Fibroblast of upper back skin (primary cell): ENCODE data around the gene CACNA1A.
A peak's percentile ranks its signal among the peaks of the same experiment; 100 is the strongest.
"Not testable (repeated sequence)": the region's sequence is repeated elsewhere in the genome, so short reads cannot be mapped to it uniquely, and the experiment has no call there.

Source experiments
- DNase-seq: peaks from one replicate; pipeline ENCODE4 v3.0.0-alpha.2; 2013

Gene CACNA1A

DNA sequence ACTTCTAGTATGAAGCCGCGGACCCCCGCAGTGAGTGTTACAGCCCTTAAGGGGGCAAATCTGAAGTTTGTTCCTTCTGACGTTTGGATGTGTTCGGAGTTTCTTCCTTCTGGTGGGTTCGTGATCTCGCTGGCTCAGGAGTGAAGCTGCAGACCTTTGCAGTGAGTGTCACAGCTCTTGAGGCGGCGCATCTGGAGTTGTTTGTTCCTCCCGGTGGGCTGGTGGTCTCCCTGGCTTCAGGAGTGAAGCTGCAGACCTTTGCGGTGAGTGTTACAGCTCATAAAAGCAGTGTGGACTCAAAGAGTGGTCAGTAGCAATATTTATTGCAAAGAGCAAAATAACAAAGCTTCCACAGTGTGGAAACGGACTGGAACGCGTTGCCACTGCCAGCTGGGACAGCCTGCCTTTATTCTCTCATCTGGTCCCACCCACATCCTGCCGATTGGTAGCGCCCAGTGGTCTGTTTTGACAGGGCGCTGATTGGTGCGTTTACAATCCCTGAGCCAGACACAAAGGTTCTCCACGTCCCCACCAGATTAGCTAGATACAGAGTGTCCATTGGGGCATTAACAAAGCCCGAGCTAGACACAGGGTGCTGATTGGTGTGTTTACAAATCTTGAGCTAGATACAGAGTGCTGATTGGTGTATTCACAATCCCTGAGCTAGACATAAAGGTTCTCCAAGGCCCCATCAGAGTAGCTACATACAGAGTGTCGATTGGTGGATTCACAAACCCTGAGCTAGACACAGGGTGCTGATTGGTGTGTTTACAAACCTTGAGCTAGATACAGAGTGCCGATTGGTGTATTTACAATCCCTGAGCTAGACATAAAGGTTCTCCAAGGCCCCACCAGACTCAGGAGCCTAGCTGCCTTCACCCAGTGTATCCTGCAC, 320.3 kb downstream of the CACNA1A start:
- DNase-seq: not testable (repeated sequence)

- DNase-seq: not testable (repeated sequence)
Observed at GRCh38 chr19:13184926-13185325, 321.4 kb downstream of the CACNA1A start.

- DNase-seq: peak; percentile 68
Observed at GRCh38 chr19:13181747-13182388, 324.4 kb downstream of the CACNA1A start.

GRCh38 chr19:13178291-13178690, 328.0 kb downstream of the CACNA1A start:
- DNase-seq: not testable (repeated sequence)

- not testable (repeated sequence) for DNase-seq
Observed at GRCh38 chr19:13177584-13177983, 328.7 kb downstream of the CACNA1A start.

DNA sequence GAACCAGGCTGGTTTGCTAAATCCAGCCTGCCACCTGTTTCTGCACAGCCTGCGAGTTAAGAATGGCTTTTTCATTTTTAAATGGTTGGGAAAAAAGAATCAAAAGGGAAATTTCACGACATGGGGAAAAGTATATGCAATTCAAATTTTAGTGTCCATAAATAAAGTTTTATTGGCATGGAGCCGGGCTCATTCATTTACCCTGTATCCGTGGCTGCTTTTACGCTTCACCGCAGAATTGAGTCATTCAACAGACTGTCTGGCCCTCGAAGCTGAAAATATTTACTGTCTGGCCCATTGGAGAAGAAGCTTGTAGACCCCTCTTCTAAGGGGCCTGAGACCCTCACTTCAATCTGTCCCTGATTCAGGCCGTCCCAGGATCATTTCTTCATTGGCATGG, 329.9 kb downstream of the CACNA1A start:
- DNase-seq: no peak

DNA sequence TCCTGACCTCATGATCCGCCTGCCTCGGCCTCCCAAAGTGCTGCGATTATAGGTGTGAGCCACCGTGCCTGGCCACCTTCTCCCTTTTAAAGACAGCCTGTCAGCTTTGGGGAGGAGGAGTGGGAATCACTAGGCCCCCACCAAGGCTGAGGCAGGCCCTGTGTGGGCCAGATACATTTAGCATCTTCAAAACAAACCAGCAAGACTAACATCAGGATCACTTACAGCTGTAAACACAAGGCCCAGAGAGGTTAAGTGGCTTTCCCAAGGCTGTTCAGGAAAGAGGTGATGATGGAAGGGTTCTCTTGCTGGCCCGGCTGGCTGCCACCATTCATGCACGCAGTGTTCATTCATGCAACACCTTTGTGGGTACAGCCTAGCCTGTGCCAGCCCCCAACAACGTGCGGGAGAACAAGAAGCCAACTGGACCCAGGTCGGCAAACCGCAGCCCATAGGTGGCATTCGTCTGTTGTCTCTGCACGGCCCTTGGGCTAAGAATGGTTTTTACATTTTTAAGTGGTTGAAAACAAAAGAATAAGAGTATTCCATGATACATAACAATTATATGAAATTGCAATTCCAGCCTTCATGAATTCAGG, 333.0 kb downstream of the CACNA1A start:
- no peak for DNase-seq

DNA sequence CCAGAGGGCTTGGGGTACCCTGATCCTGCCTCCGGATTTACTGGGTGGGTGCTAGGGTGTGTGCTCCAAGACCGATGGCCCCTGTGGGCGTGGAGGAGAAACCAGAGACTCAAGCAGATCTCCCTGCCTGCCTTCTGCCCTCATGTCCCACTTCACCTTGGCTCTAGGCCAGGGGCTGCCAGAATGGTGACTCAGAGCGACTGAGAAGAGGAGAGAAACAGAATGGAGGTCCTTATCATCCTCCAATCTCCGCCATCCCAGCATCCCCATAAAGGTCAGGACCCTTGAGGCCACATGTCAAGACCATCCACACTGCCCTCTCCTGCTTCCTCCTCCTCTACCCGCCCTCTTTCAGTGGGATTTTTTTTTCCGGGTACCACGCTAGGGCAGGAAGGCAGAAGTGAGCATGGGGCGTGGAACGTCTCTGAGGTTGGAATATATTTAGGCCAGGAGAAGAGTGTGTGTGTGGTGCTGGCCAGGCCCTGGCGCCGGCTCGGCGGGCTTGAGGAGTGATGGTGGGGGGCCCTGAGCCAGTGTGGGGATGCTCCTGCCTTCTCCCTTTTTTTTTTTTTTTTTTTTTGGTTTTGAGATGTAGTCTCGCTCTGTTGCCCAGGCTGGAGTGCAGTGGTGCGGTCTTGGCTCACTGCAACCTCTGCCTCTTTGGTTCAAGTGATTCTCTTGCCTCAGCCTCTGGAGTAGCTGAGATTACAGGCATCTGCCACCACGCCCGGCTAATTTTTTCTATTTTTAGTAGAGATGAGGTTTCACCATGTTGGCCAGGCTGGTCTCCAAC, 333.7 kb downstream of the CACNA1A start:
- peak; percentile 85 for DNase-seq

GRCh38 chr19:13171146-13171545, 335.1 kb downstream of the CACNA1A start:
- no peak for DNase-seq

- no peak for DNase-seq
Observed at GRCh38 chr19:13169769-13170168, 336.5 kb downstream of the CACNA1A start.

GRCh38 chr19:13166151-13166550, 340.1 kb downstream of the CACNA1A start:
- not testable (repeated sequence) for DNase-seq

DNA sequence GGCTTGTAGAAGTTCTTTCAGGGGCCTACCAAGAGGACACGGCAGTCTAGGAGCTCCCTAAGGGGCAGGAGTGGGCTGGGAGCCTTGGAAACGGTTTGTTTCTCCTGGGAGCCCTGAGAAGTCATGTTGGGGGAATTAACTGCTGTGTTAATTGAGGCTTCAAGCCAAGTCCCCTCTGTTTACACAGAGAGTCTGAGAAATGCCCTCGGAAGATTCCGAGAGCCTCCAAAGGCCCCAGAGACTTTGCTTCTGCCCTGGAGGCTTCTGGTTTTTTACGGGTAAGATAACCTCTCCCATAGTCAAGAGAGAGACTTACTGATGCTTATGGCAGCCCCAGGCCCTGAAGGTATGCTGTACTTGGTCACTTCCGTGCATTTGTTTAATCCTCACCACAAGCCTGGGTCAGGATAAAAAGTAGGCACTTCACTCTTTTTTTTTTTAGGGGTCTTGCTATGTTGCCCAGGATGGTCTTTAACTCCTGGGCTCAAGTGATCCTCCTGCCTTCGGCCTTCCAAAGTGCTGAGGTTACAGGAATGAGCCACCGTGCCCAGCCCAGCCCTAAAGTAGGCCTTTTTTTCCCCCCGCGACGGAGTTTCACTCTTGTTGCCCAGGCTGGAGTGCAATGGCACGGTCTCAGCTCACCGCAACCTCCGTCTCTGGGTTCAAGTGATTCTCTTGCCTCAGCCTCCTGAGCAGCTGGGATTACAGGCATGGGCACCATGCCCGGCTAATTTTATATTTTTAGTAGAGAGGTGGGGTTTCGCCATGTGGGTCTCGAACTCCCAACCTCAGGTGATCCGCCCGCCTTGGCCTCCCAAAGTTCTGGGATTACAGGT, 340.9 kb downstream of the CACNA1A start:
- DNase-seq: no peak

DNA sequence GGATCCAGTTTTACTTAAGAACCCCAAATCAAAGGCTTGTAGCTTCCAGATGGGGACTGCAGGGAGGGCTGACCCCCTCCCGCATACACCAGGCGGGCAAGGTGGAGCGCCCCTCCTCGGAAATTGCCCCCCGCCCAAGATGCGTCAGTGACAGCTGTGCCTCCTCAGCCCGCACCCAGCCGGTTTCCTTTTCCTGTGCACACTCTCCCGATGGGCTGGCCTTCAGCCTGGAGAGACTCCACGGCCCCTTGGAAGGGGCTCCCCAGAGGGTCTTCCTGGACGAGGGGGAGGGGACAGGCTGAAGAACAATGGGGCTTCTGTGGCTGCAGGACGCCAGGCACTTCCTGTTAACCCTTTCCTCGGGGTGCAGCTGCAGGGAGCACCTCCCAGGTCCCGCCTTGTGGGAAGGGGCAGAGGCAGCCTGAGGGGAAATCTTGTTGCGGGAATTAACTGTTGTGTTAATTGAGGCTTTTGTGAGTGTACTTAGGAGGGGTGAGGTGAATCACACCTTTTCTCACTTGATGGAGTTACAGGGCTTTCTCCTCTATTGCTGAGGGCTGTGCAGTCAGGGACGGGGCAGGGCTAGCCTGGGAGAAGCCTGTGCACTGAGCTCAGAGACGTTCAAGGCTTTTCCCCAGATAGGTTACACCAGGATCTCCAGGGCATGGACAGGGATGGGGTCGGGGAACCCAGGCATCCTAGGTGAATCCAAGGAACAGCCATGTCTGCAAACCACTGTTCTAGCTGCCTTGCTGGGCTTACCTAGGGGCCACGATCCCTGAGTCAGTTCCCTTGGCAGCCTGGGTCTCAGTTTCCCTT, 341.7 kb downstream of the CACNA1A start:
- peak; percentile 73 for DNase-seq

DNA sequence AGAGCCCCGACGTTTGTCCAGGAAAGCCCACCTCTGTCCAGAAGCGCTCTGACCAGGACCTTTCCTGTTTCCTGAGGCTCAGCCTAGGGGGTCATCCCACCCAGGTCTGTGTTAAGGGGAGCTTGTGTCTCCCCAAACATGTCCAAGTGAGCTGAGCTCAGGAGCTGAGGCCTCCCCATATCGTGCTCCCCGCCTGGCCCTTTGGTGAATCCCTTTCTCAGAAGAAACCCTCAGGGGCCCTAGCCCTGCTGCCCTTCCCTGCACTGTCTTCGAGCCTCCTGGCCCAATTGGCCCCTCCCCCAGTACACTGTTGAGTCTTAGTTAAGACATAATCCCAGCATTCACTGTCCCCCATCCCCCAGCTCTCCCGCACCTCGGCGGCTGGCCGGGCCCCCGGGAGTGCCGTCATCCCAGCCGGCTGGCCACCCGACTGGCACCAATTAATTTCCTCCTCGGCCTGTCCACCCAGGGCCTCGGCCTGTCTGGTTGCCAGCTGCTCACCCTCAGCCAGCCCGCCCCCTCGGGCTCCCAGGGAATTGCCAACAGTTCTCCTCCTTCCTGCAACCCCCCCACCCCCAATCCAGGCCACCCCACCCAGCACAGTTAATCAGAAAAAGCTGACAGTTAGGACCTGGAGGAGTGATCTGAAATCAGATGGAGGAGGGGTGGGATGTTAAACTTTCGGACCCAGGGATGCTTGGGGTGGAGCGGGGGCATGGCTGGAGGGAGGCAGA, 342.5 kb downstream of the CACNA1A start:
- peak; percentile 89 for DNase-seq

DNA sequence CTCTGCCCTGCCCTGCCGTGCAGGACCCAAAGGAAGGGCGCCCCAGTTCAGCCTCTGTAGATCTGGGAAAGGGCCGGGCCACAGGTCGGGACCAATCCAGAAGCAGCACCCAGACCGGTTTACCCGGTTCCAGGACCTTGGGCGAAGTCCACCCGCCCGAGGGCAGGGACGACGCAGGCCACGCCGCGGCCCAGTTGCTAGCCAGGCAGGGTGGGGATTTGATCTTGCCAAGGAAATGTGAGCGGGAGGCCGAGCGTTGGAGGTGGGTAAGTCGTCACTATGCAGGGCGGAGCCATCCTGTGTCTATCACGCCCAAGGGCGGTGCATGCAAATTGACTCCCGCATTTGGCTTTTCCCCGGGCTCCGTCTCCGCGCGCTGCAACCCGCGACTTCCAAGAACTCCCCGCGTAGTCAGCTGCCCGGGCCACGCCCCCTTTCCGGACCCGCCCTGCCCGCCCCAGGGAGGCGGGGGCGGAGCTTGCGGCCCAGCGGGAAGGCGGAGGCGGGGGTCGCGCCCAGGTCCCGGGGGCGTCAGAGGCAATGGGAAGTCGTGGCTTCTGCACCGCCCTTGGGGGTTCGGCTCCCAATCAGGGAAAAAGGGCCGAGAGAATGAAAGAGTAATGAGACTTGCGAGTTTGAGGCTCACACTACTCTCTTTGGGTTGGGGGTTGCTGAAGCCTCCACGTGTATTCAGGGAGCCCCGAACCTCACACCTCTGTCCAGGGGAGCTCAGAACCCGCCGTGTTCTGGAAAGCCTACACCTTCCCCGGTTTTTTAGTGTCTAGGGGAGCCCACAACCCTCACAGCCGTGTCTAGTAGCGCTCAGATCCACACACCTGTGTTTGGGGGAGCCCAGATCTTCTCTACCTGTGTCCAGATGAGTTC, 343.3 kb downstream of the CACNA1A start:
- DNase-seq: peak; percentile 98

- DNase-seq: no peak
Observed at GRCh38 chr19:13160557-13160956, 345.7 kb downstream of the CACNA1A start.

DNA sequence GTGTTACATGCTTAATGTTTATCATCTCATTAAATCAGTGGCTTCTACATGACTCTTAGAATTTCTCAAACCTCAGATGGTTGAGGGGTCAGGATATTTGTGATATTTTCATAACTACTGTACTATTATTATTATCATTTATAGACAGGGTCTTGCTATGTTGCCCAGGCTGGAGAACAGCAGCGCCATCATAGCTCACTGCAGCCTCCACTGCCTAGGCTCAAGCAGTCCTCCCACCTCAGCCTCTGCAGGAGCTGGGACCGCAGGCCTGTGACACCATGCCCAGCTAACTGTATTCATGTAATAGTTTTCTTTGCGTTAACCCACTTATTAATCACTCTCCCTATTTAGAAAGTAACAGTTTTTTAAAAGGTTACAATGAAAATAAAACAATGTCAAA, 346.6 kb downstream of the CACNA1A start:
- DNase-seq: no peak
